Ishikawa (cell line): ENCODE data around the gene SNCAIP.

ENCODE experiments used
- CEBPB ChIP-seq: IDR thresholded peaks from 2 replicates; pipeline ENCODE4 v1.6.1; 2012
- CREB1 ChIP-seq: IDR thresholded peaks from 2 replicates; pipeline ENCODE4 v1.6.1; 2012; ENCODE audit warnings: low read depth
- EGR1 ChIP-seq: IDR thresholded peaks from 2 replicates; pipeline ENCODE4 v1.6.1; 2012
- EP300 ChIP-seq: IDR thresholded peaks from 2 replicates; pipeline ENCODE4 v1.6.1; 2012; ENCODE audit warnings: borderline replicate concordance
- FOXM1 ChIP-seq: IDR thresholded peaks from 2 replicates; pipeline ENCODE4 v1.6.1; 2012; ENCODE audit warnings: low read depth, borderline replicate concordance
- NFIC ChIP-seq: IDR thresholded peaks from 2 replicates; pipeline ENCODE4 v1.6.1; 2012
- RAD21 ChIP-seq: IDR thresholded peaks from 2 replicates; pipeline ENCODE4 v1.6.1; 2012; ENCODE audit warnings: low read depth
- REST ChIP-seq: IDR thresholded peaks from 2 replicates; pipeline ENCODE4 v1.6.1; 2012; ENCODE audit warnings: low read depth, mild to moderate bottlenecking
- TAF1 ChIP-seq: IDR thresholded peaks from 2 replicates; pipeline ENCODE4 v1.6.1; 2012; ENCODE audit warnings: low read depth, mild to moderate bottlenecking
- TCF12 ChIP-seq: IDR thresholded peaks from 2 replicates; pipeline ENCODE4 v1.6.1; 2012; ENCODE audit warnings: low read depth
- TEAD4 ChIP-seq: IDR thresholded peaks from 2 replicates; pipeline ENCODE4 v1.6.1; 2012
- USF1 ChIP-seq: IDR thresholded peaks from 2 replicates; pipeline ENCODE4 v1.6.1; 2012
- YY1 ChIP-seq: IDR thresholded peaks from 2 replicates; pipeline ENCODE4 v1.6.1; 2012; ENCODE audit warnings: low read depth
- ZBTB7A ChIP-seq: IDR thresholded peaks from 2 replicates; pipeline ENCODE4 v1.6.1; 2012; ENCODE audit warnings: low read depth
- TF ChIP-seq, protein P1 (sequence below): IDR thresholded peaks from 2 replicates; pipeline ENCODE4 v1.6.1; 2012

SNCAIP gene

GRCh38 chr5:122439645-122440044 lies 127.6 kb downstream of the SNCAIP start:
- TF ChIP-seq TEAD4 (no peak), CEBPB (no peak), EGR1 (no peak), CREB1 (no peak), TCF12 (no peak), RAD21 (no peak), FOXM1 (no peak), ZBTB7A (no peak), USF1 (no peak), NFIC (no peak), REST (no peak), TAF1 (no peak), EP300 (no peak), YY1 (no peak)
- TF ChIP-seq, protein P1, sequence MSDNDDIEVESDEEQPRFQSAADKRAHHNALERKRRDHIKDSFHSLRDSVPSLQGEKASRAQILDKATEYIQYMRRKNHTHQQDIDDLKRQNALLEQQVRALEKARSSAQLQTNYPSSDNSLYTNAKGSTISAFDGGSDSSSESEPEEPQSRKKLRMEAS: no peak

- no peak for TF ChIP-seq CEBPB
- TF ChIP-seq FOXM1: no peak
- no peak for TF ChIP-seq EP300
- TF ChIP-seq USF1: no peak
- no peak for TF ChIP-seq CREB1
- TF ChIP-seq ZBTB7A: no peak
- TF ChIP-seq TCF12: no peak
- TF ChIP-seq TEAD4: no peak
- no peak for TF ChIP-seq RAD21
- TF ChIP-seq, protein P1: no peak
- no peak for TF ChIP-seq NFIC
- TF ChIP-seq EGR1: no peak
- no peak for TF ChIP-seq REST
- no peak for TF ChIP-seq TAF1
- no peak for TF ChIP-seq YY1
These were observed 130.9 kb downstream of the SNCAIP start for GRCh38 chr5:122442938-122443337.

- TF ChIP-seq TCF12 (no peak), EGR1 (no peak), NFIC (no peak), RAD21 (no peak), YY1 (no peak), CEBPB (no peak), TEAD4 (no peak), USF1 (no peak), EP300 (no peak), CREB1 (no peak), TAF1 (no peak), FOXM1 (no peak), REST (no peak), ZBTB7A (no peak)
- TF ChIP-seq, protein P1: no peak
These were observed 132.4 kb downstream of the SNCAIP start for GRCh38 chr5:122444411-122444810.

DNA sequence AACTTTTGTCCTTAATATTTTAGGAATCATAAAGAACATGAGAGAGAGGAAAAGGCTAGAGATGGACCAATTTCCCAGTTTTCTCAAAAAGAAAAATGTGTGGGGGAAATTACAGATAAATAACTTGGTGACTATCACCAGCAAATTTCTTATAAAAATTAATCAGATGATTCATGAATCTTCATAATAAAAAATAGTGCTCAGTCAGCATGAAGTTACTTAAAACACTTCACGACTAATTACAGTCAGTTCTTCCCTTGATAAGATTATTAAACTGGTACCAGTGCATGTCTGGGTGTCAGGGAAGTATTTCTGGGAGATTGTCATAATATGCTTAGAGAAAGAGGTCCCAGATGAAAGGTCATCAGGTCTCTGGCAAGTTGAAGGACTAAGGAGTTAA lies 133.0 kb downstream of the SNCAIP start:
- no peak for TF ChIP-seq TEAD4
- no peak for TF ChIP-seq REST
- no peak for TF ChIP-seq CREB1
- no peak for TF ChIP-seq USF1
- no peak for TF ChIP-seq RAD21
- no peak for TF ChIP-seq EGR1
- TF ChIP-seq TAF1: no peak
- TF ChIP-seq, protein P1: no peak
- no peak for TF ChIP-seq CEBPB
- no peak for TF ChIP-seq FOXM1
- TF ChIP-seq YY1: no peak
- no peak for TF ChIP-seq TCF12
